AG09309 (cell line): Measurements from ENCODE around the gene CCDC144A.
"Not testable (repeated sequence)": the region's sequence is repeated elsewhere in the genome, so short reads cannot be mapped to it uniquely, and the experiment has no call there.

ENCODE experiments used
- DNase-seq: peaks from one replicate; pipeline ENCODE4 v3.0.0-alpha.2; 2010; ENCODE audit warnings: low read depth
- H3K4me3 ChIP-seq: 2 replicates; pipeline ENCODE4 v1.5.1; 2011; ENCODE audit warnings: mild to moderate bottlenecking, low read depth, low read length, moderate library complexity; ENCODE audit not compliant: control insufficient read depth
- TF ChIP-seq, protein P1 (sequence below): IDR thresholded peaks from 2 replicates; pipeline ENCODE4 v1.5.1; 2011; ENCODE audit warnings: mild to moderate bottlenecking, low read depth, low read length, inconsistent platforms; ENCODE audit not compliant: insufficient read depth, control insufficient read depth; ENCODE audit errors: missing control alignments

Gene CCDC144A

DNA sequence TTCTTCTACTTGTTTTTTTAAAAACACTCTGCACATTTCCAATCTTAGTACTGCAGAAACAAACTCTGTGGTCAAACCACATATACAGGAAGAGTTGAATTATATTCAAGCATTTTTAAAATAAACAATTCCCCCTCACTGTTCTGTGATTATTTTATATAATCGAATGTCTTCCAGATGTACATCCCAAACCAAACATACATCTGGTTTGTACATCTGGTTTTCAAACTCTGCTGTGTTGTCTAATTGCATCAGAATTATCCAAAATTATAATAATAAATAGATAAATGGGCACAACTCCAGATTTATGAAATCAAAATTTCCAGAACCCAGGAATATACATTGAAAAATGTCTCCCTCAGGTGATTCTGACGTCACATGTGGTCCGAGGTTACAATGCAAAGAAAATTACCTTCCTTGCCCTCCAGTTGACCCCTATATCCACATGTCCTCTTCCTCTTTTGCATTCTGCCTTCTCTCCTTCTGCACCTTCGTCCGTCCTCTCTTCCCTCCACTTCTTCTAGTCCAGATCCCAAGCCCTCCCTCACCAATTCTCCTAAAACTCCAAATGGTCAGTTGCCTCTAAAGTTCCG is 13.3 kb upstream of the CCDC144A start:
- no peak for DNase-seq
- TF ChIP-seq, protein P1, sequence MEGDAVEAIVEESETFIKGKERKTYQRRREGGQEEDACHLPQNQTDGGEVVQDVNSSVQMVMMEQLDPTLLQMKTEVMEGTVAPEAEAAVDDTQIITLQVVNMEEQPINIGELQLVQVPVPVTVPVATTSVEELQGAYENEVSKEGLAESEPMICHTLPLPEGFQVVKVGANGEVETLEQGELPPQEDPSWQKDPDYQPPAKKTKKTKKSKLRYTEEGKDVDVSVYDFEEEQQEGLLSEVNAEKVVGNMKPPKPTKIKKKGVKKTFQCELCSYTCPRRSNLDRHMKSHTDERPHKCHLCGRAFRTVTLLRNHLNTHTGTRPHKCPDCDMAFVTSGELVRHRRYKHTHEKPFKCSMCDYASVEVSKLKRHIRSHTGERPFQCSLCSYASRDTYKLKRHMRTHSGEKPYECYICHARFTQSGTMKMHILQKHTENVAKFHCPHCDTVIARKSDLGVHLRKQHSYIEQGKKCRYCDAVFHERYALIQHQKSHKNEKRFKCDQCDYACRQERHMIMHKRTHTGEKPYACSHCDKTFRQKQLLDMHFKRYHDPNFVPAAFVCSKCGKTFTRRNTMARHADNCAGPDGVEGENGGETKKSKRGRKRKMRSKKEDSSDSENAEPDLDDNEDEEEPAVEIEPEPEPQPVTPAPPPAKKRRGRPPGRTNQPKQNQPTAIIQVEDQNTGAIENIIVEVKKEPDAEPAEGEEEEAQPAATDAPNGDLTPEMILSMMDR, result no peak
- H3K4me3 ChIP-seq, result no peak overlapping the region

DNA sequence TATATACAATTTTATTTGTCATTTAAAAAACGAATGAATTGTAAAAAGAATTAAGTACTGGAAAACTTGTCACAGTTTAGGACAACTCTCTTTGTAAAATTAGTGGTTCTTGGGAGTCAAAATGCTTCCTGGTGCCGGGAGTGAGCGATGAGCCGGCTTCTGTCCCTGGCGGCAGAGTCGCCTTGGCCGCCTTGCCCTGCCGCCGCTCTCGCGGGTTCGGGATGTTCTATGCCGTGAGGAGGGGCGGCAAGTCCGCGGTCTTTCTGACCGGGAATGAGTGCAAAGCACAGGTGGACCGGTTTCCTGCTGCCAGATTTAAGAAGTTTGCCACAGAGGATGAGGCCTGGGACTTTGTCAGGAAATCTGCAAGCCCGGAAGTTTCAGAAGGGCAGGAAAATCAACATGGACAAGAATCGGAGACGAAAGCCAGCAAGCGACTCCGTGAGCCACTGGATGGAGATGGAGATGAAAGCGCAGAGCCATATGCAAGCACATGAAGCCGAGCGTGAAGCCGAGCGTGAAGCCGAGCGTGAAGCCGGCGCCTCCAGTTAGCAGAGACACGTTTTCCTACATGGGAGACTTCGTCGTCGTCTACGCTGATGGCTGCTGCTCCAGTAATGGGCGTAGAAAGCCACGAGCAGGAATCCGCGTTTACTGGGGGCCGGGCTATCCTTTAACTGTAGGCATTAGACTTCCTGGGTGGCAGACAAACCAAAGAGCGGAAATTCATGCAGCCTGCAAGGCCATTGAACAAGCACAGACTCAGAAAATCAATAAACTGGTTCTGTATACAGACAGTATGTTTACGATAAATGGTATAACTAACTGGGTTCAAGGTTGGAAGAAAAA is 6.5 kb upstream of the CCDC144A start:
- not testable (repeated sequence) for DNase-seq, H3K4me3 ChIP-seq

DNA sequence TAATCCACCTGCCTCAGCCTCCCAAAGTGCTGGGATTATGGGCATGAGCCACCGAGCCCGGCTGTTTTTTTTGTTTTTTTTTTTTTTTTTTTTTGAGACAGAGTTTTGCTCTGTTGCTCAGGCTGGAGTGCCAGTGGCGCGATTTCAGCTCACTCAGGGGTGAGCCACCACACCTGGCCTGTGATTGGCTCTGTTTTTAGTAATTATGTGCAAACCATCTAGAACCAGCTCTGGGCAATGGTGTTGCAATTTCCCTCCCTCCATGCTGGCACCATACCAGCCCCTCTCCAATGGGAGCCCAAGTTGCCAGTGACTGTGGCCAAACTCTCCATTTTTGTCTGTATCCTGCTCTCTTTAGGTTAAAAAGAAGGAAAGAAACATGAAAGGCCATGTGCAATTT is 4.0 kb upstream of the CCDC144A start:
- H3K4me3 ChIP-seq, DNase-seq: not testable (repeated sequence)

DNA sequence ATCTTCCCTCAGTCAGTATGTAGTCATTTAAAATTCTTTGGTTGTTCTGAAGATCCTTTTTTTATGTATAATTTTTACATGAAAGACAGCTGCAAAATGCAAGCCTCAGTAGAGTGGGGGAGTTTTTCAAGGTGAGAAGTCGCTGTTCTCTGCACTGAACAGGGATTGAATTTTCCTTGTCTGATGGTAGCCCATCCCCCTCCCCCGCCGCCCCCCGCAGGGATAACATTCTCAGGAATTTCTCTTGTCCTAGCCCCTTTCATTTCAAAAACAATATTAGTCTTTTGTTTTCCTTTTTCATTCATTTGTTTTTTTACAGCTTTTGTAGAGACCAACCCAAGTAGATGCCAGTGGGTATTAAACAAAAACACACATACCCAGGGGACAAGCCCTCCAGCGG is 2.9 kb upstream of the CCDC144A start:
- not testable (repeated sequence) for DNase-seq, H3K4me3 ChIP-seq

DNA sequence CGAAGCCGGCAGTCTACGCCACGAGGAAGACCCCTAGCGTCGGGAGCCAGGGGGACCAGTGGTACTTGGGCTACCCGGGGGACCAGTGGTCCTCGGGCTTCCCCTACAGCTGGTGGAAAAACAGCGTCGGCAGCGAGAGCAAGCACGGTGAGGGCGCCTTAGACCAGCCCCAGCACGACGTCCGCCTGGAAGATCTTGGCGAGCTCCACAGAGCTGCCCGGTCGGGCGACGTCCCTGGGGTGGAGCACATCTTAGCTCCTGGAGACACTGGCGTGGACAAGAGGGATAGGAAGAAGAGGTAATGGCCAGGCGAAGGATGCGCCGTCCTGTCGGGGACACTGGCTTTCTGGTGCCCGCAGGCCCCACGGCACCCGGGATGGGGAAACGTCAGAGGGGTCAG is 406 bp downstream of the CCDC144A start:
- not testable (repeated sequence) for H3K4me3 ChIP-seq

DNA sequence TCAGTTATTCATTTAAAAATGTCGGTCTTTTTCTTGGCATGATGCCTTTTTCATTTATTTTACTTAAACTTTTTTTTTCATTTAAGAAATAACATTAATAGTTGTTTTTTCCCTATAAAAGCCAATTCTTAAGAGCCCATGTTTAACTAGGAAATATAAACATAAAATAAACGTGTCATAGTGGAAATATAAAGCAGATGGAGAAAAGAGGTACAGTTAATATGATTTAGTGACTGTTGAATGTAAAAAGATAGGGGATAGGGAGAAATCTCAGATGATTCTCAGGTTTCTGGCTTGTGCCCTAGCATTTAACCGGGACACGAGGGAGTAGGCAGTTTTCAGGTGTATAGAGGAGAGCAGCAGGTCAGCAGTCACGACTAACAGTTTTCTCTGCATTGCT is 7.6 kb downstream of the CCDC144A start:
- DNase-seq, H3K4me3 ChIP-seq: not testable (repeated sequence)

More for the DNA sequence above, 406 bp downstream of the CCDC144A start:
- not testable (repeated sequence) for DNase-seq

DNA sequence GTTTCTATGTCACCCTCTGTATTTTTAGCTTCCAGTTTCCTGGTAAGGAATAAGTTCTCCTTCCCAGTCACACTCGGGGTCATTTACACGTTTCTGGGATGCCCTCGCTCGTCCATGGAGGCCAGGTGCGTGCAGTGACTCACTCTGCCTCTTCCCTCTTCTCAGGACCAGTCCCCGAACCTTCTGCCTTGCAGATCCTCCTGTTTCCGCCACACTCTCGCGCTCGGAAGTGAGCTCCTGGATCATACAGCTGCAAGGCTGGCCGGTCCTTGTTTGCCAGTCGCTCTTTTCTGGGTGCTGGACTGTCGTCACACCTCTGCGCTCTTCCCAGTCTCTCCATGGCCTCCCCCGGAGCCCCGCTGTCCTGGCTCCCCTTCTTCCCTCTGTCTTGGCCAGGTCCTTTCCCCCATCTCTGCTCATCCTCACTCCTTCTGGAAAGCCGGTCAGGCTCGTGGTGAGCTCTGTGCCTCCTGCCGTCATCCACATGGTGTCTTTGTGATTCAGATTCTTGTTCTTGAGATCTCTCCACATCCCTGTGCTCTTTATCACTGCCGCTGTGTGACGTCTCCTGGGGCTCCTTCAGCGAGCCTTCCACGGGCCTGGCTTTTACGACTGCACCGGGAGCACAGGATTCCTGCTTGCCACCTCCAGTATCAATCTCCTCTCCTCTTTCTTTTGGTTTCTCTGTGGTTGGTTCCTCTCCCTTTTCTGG is 55.6 kb downstream of the CCDC144A start:
- H3K4me3 ChIP-seq, result not testable (repeated sequence)

DNA sequence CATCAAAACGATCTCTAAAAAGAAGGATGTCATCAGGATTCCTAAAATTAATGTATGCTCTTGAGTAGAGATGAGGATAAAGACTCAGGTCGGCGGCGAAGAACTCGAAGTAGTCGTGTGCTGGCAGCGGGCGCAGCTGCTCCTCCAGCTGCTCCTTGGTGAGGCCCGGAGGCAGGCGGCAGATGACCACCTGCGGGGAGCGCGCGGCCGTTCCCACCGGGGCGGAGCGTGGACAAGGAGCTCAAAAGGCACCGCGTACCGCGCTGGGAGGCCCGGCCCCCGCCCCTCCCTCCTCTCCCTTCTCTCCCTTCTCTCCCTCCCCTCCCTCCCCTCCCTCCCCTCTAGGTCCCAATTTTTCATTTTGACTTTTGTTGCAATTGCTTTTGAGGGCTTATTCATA is 56.5 kb downstream of the CCDC144A start:
- not testable (repeated sequence) for H3K4me3 ChIP-seq, DNase-seq

More for the DNA sequence above, 55.6 kb downstream of the CCDC144A start:
- not testable (repeated sequence) for DNase-seq

DNA sequence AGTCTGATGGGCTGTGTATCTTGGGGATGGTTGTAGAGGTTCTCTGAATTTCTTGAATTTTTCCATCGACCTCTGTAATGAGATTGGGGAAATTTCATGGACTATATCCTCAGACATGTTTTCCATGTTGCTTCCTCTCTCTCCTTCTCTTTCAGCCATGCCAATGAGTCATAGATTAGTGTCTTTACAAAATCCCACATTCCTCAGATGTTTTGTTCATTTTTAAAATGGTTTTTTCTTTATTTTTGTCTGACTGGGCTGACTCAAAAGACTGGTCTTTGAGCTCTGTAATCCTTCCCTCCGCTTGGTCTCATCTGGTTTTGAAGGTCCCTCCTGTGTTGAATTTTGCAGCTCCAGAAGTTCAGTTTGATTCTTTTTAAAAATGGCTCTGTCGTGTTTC is 60.5 kb downstream of the CCDC144A start:
- H3K4me3 ChIP-seq, DNase-seq: not testable (repeated sequence)

DNA sequence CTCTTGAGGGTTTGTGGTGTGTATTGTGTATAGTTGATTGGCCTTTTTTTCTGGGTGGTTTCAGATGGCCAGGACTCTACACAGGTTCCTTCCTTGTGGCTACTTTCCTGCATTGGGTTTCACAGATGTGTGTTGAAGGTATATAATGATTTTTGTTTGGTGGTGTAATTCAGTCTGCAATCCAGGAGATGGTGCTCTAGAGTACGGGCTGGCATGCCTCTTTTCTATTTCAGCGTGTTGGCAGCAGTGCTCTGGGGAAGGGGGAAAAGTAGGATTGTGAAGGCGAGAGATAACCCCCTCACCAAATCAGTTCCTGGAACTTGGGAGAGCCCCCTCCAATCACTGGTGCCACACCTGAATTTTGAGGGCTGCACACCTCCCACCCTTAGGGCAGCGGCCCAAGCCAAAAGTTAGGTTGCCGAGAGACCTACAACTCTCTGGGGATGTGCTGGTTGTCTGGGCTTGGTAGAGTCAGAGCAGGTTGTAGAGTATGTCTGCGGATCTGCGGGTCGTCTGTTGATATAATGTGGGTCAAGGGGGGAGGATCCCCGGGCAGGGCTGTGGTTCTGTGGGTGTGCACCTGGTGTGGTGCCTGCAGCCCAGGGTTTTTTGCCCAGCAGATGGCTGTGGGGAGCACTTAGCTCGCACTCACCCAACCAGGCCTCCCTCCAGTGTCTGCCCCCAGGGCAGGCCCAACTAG is 61.3 kb downstream of the CCDC144A start:
- TF ChIP-seq, protein P1, result peak; percentile 32
- H3K4me3 ChIP-seq, DNase-seq: not testable (repeated sequence)

DNA sequence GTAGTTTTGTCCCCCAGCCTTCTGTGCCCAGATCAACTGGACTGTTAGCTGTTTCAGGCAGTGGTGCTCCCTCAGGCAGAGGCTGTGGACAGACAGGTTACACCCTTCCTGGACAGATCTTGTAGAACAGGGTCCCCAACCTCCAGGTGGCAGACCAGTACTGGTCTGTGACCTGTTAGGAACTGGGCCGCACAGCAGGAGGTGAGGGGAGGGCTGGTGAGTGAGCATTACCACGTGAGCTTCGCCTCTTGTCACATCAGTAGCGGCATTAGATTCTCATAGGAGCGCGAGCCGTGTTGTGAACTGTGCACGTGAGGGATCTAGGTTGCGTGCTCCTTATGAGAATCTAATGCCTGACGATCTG is 61.9 kb downstream of the CCDC144A start:
- DNase-seq, H3K4me3 ChIP-seq: not testable (repeated sequence)

DNA sequence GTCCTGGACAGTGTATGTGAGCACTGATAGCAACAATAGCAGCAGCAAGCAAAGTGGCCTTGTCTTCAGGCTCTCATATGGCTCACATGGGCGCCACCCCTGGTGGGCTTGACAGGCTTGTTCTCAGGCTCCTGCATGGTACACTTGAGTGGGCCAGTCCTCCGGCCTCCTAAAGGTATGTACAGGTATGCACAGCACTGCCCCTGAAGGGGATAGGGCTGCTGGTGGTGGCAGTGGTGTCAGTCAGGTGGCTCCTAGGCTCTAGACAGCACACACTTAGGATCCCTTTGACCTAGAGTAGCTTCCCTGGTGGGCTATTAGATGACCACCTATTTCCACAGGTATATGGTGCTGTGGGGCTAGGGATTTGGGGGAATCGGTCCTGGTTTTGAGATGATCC is 67.5 kb downstream of the CCDC144A start:
- DNase-seq, H3K4me3 ChIP-seq: not testable (repeated sequence)

DNA sequence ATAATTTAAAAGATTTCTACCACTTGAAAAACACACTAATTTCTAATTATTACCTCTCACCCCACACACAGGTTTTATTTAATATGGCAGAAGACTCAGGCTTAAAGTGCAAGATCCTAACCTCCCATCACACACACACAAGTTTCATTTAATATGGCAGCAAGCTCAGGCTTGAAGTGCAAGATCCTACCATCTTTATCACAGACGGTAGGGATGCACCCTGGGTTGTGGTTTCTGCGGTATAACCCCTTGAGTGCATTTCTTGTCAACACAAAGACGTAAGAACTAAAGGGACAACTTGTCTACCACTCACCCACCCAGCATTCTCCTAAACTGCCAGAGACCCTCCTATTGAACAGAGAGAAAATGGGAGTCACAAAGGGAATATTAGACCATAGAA is 68.1 kb downstream of the CCDC144A start:
- not testable (repeated sequence) for H3K4me3 ChIP-seq, DNase-seq

DNA sequence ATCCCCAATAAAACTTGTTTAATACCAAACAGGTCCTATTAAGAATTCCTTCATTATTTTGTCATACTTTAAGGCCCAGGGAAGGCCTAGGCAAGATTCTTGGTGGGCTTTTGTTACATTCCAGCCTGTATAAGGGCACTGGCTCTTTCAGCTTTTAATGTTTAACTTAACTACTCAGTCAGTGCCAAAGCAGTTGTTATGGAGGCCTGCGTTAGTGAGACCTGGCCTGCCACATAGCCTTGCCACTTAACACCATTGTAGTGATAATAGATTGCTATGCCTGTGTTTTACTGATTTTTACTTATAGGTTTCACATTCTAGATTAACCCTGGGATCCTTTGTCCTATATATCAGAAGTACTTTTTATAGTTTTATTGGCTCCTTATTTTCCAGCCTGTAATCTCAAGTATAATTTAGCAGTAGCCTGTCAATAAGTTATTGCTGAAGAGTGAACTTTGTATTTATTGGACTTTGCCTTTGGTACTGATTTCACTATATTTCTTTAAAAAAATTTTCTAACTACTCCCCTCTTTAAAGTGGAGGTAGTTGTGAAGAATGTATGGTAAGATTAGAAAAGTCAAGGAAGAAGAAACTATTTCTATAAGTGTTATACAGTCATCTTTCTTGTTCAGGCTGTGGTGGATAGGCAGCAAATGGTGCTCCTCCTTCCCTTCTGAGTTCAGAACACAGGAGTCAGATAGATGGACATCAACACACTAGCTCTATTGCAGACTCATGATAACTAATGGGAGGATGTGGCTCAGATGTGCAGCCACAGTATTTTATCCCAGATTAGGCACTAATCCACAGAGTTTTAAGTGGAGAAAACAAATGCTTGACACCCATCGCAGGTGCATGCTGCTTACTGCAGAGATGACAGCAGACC is 78.5 kb downstream of the CCDC144A start:
- not testable (repeated sequence) for DNase-seq, H3K4me3 ChIP-seq
